GM15510 (cell line): ENCODE measurements around the gene GARNL3.

ENCODE experiments used
- POLR2A ChIP-seq: IDR thresholded peaks from 3 replicates; pipeline ENCODE4 v1.6.1; 2011; ENCODE audit warnings: borderline replicate concordance; ENCODE audit not compliant: insufficient read length; ENCODE audit errors: extremely low read depth

Gene GARNL3

DNA sequence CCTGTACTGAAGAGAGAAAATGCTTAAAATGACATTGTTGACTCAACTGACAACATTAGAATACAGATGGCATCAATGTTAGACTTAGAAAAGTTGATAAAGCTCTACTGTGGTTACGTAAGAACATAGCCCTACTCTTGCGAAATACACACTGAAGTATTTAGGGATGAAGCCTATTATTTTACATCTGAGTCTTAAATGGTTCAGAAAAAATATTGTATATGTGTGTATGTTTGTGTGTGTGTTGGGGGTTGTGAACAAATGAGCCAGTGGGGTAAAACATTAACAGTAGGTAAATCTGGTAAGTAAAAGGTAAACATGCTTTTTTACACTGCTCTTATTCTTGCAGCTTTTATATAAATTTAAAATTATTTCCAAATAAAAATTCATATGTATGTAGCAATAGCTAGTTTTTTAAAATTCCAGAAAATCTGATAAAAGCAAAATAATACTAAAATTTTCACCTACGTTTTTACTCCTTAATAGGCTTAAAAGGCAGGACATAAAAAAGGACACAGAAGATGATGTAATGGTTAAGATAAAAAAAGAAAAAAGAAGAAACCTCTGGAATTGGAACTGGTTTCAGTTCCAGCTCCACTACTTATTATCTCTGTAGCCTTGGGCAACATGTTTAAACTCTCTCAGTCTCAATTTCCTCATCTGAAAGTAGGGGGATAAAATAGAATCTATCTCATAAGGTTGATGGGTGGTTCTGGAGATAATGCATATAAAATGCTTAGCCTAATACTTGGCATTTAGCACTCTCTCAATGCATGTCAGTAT, 44.3 kb downstream of the GARNL3 start:
- TF ChIP-seq POLR2A: no peak

DNA sequence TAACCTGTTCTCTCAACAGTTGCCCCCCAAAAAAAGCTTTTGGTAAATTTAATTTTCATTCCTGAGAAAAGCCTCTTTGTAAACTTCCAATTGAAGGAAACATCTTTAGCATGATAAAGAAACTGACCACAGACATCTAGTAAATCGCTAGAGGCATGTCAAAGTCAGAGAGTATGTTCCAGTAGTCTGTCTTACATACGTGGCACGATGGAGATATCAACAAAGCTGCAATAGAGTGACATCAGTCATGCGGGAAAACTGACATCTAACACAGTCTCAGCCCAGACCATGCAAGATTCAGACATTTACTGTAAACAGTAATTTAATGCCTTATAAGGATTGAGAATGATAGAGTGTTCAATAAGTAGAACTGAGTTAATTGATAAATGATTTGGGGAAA, 45.1 kb downstream of the GARNL3 start:
- no peak for TF ChIP-seq POLR2A

DNA sequence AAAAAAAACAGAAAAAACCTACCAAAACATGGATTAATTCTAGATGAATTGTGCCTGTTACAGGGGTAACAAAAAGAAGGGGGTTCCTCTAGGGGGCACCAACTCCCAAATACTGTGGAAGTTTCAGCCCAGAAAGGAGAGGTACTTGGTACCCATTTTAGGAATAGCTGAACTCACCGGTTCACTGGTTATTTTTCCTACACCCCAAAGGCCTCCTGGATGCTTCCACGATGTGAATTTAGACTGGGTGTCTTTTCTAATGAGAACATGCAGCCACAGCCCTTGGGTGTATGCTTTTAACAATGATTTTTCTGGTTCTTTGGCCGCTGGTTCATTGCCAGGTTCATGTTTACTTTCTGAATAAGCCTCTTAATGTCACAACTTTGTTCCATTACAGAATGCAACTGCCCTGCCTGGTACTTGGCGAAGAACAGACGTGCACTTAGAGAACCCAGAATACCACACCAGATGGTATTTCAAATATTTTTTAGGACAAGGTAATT, 46.7 kb downstream of the GARNL3 start:
- TF ChIP-seq POLR2A: no peak

DNA sequence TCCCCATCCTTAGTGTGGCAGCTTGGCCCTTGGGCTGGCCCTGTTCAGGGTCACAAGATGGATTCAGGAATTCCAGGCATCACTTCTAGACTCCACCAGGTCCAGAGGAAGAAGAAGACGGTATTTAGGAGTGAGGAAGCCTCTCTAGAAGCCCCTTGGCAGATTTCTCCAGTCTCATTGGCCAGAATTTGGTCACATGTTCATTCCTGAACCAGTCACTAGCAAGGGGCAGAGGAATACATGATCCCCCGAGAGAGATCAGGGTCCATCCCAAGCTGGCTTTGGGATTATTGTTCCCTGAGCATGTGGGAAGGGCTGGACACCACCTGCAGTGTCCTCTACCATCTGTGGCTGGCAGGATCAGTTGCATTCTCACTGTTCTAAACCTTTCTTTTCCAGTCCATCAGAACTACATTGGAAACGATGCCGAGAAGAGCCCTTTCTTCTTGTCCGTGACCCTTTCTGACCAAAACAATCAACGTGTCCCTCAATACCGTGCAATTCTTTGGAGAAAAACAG, 48.5 kb downstream of the GARNL3 start:
- no peak for TF ChIP-seq POLR2A

DNA sequence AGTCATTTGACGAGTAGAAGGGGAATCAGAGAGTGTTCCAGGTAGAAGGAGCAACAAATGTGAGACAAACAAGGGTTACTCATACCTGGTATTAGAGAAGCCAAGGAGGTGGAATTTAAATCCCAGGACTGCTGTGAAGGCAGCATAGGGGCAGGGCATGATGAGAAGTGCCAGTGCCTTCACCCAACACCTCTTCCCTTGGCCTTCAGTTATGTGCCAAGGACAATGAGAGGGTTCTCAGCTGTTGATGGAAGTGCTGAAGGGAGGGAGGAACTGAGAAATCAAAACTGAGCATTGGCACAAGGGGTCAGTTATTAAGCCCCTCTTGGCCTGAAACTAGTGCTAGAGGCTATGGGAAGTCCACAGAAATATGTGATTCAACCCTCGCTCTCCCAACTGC, 50.3 kb downstream of the GARNL3 start:
- no peak for TF ChIP-seq POLR2A

DNA sequence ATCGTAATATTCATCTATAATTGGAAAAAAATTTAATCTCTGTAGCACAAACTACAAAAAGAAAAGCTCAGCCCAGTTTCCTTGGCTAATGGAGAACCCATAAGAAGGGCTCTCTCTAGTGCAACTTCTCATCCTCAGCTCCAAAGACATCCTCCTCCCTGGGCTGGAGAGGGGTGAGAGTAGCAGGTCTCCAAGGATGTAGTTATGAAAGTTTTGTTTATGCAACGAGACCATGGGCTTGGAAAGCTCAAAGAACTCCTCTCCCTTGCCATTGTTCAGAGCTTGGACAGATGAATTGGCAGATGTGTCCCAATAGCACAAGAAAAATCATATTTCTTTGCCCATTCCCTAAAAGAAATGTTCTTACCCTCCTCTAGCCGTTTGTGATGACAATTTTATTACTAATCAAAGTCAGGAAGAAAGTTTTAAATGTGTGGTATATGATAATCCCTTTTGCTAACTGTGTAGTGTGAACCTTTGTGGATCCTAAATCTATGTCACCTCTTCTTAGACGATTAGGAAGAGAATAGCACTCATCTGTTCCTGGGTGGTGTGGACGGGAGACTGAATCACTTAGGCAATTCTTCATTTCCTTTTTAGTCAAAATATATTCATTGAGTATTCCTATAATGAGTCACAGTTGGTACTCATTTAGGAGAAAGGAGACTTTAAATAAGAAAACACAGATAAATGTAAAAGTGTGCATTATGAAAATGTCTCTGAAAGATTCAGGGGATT, 52.2 kb downstream of the GARNL3 start:
- no peak for TF ChIP-seq POLR2A

DNA sequence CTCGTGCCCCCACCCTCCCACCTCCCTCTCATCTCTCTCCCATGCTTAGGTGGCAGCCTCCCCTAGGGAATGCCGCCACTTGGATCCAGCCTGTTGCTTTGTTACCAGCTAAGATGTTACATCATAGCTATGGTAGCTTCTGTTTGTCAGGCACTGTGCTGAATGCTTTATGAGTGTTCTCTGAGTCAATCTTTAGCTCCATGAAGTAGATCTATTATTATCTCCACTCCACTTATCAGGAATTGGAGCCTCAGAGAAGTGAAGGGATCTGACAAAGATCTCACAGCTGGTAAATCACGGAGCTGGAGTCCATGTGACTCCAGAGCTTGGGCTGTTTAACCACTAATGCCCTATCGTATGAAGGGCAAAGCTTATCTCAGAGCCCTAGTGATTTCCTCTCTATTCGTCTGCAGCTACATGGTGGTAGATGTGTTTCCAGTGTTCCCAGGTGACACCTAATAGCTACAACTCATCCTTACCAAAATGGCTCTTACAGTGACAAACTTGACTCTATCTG, 54.1 kb downstream of the GARNL3 start:
- no peak for TF ChIP-seq POLR2A

DNA sequence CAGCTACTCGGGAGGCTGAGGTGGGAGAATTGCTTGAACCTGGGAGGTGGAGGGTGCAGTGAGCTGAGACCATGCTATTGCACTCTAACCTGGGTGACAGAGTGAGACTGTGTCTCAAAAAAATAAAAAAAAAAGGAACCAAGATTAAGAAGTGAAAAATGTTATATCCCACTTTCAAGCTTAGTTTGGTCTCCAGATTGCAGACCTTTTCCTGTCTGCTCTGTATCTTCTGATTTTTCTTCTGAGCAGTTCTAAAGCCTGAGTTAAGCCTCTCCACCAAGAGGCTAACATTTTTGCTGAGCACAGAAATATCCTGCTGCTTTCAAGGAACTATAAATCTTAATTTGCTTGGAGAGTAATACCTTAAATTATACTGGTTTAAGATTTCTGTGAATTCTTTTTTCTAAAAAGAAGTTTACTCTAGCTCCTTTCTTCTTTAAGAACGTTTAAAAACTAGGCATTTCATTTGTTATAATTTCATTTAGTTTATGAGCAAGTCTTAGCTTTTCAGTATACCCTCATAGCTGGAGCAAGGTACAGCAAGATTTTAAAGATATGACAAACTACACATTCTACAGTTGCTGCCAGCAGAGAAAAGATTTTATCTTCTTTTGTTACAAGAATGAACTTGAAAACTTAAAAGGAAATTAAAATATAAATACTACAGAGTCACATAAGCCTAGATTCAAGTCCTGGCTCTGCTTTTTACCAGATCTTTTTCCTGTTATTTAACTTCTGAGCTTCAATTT, 55.0 kb downstream of the GARNL3 start:
- no peak for TF ChIP-seq POLR2A

DNA sequence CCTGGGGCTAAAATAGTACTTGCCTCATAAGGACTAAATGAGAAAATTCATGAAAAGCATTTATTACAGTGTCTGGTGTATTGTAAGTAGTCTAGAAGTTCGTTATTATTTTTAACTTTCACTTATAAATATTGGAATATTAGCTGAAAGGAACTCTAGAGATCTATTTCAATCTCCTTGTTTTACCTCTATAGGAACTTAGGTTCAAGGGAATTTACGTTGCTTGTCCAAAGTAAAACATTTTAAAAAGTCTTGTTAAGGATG, 55.5 kb downstream of the GARNL3 start:
- TF ChIP-seq POLR2A: no peak

DNA sequence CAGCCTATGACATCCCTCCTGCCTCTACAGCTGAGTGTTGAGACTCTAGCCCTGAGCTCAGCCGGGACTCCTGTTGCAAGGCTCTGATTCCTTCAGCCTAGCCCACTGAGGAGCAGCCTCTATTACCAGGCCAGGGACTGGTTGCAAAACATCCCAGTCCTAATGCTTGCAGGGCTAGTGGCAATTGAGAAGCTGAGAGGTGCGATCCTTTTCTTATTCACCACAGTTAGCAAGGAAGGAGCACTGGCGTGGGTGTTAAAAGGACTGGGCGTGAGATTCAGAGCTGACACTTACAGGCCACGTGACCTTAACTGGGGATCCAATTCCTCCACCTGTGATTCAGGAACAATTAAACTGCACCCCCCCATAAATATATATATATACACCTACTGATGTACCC, 58.8 kb downstream of the GARNL3 start:
- TF ChIP-seq POLR2A: no peak

DNA sequence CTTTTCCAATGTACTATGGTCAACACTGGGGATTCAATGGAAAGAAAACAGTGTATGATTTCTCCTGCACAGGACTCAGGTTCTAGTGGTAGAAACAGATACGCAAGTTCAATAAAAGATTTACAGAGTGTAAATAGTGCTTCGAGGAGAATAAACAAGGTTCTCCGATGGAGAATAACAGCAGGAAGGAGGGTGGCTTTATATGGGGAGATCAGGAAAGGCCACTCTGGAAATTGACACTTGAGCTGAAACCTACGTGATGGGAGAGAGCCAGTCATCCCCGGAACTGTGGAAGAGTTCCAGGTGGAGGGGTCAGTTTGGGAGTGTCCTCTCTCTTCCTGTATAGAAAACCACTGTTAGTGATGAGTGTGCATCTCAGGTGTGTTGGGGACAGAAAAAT, 65.9 kb downstream of the GARNL3 start:
- no peak for TF ChIP-seq POLR2A

DNA sequence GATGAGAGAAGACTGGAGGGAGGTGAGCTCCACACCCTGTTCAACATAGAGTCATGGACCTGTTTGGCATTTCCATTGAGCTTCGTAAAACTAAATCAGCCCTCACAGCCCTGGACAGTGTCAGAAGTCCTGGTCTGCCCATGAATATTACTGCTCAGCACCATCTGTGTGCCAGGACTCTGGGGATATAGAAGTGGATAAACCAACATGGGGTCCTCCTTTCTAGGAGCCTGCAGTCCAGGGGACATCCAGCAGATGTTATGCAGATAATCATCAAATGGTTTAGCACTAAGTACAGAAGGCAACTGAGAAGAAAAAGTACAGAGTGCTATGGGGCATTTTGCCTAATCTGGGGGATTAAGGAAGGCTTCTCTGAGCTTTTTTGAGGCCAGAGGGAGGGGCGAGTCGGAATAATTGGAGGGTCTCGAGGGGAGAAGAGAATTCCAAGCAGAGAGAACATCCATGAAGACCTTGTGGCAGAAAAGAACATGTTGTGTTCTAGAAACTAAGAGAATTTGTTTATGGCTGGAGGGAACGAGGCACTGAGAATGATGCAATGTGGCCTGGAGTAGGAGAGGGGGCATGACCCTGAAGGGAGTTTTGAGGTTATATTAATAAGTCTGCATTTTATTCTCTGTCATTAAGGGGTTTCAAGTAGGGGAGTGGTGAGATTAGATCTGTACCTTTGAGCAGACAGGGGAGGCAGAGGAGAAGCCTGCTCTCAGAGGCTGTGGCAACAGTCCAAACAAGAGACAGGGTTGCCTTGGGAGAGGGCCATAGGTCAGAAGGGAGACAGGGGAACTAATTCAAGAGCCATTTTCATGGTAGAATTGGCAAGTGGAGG, 68.9 kb downstream of the GARNL3 start:
- TF ChIP-seq POLR2A: no peak

DNA sequence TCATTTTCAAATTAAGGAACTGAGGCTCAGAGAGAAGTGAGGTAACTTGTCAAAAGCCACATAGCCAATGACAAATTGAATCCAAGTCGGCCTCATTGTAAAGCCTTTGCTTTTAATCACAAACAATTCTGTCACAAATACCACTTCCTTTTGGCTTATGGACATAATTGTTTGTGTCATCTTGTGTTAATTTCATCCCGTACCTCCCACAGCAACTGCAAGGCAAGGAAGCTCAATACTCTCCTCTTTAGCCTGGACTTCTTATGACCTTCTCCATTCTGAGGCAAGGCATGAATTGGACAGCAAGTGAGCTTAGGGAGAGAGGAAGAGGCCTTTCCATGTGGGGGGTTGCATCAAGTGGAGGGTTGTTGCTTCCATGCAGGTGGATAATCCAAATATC, 70.2 kb downstream of the GARNL3 start:
- no peak for TF ChIP-seq POLR2A

DNA sequence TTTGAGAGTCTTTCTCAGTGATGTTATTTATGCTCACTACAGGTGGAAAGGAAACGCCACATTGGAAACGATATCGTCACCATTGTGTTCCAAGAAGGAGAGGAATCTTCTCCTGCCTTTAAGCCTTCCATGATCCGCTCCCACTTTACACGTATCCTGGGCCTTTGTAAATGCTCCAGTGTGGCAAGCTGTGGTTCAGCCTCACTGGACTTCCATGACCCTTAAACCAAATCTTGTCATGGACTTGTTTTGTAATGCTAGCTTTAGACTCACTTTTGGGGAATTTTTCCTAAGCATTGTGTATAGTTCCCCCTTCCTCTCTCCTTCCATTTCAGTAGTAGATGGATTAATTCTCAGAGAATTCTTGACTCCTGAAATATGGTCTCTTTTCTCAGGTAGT, 71.5 kb downstream of the GARNL3 start:
- no peak for TF ChIP-seq POLR2A
